ENCODE data around the gene ZNF512B.

DNA sequence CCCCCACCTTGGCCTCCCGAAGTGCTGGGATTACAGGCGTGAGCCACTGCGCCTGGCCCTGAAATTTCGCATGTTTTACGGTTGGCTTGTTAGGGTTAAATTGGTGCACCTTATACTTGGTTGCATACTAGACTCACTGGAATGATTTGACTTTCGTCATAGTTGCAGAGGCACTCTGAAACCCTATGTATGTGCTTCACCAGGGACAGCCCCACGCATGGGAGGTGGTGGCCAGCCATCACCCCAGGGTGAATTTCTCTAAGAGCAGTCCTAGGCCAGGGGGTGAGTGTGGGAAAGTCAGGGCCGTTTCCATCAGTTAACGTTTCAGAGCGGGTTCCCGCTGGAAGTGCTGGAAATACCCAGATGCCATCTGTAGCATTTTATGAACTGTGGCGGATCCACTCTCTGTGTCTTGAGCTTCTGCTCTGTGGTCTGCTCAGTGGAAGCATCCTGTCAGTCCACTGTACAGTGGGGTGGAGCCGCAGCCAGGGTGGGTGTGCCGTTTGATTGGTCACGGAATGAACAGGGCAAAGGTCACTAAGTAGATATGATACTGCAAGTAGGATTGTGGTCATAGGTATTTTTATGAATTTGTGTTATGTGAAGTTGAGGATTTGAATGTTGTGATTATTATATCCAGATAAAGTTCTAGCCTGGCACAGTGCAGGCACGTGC is 61.6 kb downstream of the ZNF512B start:
- TF ChIP-seq CTCF (IDR thresholded peaks at IDR 0.05): no peak
- TF ChIP-seq POLR2A (IDR thresholded peaks at IDR 0.05): no peak
